ENCODE results near the gene CFAP46.
"Not testable (repeated sequence)": the region's sequence is repeated elsewhere in the genome, so short reads cannot be mapped to it uniquely, and the experiment has no call there.

The CFAP46 gene

DNA sequence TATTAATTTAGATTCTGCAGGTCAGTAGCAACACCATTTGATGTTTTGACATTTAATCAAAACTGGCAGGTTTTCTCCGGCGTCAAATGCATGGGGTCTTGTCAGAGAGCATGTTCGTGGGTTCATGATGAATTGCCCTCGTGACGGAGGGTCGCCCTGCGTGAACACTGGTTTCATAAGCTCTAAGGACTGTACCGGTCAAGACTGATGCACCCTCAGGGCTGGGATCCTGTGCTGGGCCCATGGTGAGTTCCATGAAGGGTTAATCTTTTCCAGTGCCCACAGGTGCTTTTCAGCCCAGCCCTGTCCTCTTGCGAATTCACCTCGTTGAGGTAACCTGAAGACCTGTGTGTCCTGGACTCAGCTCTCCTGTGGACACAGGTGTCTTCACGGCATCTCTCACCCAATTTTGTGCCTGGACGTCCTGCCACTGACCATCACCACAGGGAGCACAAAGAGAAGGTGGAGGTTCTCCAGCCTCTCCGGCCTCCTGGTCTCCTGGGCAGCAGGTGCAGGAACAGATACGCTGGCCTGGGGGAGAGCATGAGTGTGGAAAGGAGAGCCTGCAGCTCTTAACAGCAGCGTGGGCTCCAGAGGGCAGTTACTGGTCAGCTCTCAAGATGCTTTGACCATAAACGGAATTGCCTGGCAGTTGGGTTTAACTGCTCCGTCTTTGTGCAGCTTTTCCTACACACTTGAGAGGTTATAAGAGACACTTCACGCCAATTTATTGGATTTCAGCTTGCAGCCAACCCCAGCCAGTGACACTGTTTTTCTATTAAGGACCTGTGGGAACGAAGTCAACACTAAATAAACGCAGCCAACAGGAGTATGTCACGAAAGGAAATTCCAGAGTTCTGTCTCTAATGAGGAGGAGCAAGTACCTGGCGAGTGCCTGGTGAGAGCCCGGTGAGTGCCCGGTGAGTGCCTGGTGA lies 37.4 kb upstream of the CFAP46 start:
- no peak for DNase-seq (ENCODE audit: low spot score)

DNA sequence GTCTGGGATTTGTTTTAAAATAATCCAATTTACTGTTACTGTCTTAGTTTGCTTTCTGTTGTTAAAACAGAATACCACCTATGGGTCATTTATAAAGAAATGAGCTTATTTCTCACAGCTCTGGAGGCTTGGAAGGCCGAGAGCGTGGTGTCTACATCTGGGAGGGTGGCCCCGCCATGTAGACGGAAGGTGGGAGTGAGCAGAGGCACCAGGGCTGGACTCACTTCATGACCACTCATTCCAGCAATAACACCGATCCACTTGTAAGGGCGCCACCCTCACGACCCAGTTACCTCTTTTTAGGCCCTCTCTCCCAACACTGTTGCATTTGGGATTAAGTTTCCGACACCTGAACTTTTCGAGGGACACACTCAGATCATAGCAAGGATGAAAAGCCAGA lies 36.2 kb upstream of the CFAP46 start:
- no peak for DNase-seq (ENCODE audit: low spot score)

DNA sequence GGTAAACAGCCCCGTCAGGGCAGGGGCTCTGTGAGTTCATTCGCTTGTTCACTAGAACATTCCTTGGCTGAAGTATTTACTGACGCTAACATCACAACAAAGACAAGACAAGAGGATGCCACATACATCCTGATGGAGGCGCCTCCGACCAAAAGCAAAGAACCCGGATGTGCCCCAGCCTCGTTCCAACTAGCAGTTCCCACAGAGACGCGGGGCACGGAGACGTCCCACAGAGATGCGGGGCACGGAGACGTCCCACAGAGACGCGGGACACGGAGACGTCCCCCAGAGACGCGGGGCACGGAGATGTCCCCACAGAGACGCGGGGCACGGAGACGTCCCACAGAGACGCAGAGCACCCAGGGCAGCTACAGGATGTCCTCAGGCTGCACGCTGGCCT lies 35.4 kb upstream of the CFAP46 start:
- no peak for DNase-seq (ENCODE audit: low spot score)

DNA sequence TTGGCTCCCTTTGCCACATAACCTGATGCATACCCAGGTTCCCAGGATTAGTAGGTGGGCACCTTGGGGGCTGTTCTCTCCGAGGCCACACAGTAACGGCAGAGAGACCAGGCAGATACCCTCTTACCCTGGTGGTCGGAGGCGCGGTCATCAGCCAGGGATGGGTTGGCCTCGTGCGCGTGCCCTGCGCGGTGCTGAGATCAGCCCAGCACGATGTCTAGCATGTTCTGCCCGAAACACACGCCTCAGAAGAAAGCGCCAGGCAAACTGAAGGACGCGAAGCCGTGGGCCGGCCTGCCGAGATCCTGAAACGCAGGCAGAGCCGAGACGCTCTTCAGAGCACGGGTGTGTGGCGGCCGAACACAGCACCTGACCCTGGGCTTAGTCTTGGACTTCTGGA lies 34.7 kb upstream of the CFAP46 start:
- DNase-seq (ENCODE audit: low spot score), result no peak

DNA sequence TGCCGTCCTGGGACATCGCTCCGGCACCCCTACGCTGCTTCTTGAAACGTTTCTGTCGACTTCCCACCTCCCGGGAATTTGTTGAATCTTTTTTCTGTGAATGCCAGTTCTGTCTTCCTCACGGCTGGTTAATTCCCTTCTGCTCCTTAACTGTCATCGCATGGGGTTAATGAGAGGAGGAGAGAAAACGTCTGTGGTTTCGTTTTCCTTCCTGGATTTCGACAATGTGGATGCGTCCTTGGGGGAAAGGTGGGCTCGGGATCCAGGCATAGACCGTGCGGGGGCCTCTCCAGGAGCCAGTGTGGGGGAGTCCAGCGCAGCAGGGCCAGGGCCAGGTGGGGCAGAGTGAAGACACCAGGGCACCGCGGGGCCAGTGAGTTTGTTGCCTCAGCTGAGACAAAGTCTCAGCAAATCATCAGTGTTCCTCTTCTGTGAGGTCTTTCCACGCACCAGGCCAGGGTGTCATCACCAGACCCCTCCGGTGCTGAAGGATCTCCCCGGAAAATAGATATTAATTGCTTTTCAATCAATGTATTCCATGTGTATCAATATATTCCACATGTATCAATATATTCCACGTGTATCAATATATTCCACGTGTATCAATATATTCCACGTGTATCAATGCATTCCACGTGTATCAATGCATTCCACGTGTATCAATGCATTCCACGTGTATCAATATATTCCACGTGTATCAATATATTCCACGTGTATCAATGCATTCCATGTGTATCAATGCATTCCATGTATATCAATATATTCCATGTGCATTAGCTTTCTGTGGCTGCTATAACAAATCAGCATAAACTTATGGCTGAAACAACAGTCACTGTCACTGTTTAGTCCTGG lies 33.7 kb upstream of the CFAP46 start:
- no peak for DNase-seq (ENCODE audit: low spot score)

DNA sequence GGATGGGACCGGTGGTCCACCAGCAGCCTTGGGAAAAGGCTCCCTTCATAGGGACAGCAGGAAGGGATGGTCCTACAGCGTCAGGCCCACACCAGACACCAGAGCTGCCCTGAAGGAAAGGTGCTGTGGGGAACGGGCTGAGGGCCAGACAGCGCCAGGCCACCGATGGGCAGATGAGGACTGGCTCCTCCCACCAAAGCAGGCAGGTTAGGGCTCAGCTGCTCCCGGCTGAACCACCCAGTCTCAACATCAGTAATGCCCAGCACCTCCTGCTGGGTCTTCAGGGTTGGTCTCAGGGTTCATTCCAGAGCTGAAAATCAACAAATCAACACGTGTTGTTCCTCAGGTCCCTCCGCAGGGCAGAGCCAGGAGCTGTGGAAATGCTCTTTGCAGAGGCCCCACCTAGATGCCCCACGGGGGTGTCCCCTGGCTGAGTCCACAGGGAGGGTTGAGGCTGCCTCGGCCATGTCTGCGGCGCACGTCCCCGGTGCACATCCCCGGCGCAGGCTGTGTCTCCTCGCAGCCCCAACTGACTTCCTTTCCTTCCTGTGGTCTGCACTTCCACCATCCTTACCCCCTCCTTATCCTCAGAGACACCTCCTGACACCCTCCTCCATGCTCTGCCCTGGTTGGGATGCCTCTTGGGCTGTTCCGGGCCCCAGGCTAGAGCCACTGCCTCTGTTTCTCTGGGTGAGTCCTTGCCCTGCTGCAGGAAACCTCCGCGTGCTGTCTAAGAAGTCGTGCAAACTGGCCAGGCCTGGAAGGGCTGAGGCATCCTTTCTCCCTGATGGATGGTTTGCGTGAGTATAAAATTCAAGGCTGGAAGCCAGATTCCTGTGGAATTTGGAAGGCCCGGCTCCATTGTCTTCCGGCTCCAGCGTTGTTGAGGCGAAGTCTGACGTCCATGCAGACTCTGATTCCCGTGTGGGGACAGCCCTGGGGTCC lies 32.8 kb upstream of the CFAP46 start:
- no peak for DNase-seq (ENCODE audit: low spot score)

DNA sequence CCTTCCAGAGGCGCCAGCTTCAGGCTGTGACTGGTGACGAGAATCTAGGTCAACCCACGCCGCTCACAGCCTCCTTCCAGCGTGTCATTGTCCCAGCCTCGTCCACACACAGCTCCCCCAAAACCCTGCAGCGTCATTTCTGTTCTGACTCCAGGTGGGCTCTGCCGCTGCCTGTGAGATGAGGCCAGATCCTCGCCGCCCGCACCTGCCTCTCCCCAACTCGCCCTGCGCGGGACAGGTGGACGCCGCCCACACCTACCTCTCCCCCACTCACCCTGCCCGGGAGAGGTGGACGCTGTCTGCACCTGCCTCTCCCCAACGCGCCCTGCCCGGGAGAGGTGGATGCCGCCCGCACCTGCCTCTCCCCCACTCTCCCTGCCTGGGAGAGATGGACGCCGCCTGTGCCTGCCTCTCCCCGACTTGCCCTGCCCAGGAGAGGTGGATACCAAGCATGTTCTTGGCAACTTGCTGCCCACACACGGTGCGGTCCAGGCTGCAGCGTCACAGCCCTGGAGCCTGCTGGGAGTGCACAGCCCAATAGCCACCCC lies 32.0 kb upstream of the CFAP46 start:
- no peak for DNase-seq (ENCODE audit: low spot score)

DNA sequence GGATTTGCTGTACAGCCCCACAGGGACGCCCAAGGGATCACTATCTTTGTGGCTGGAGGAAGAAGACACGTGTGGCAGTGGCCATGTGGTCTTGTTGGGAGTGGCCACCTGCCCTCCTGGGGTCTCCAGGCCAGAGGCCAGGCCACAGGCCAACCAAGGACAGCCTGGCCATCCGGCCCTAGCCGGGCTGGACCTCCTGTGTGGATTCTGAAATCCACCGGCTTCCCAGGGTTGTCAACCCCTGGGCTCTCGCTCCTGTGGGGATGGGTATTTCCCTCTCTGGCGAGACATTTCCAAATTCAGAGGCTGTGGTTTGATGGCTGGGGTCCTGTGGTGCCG lies 31.5 kb upstream of the CFAP46 start:
- DNase-seq (ENCODE audit: low spot score), result no peak

DNA sequence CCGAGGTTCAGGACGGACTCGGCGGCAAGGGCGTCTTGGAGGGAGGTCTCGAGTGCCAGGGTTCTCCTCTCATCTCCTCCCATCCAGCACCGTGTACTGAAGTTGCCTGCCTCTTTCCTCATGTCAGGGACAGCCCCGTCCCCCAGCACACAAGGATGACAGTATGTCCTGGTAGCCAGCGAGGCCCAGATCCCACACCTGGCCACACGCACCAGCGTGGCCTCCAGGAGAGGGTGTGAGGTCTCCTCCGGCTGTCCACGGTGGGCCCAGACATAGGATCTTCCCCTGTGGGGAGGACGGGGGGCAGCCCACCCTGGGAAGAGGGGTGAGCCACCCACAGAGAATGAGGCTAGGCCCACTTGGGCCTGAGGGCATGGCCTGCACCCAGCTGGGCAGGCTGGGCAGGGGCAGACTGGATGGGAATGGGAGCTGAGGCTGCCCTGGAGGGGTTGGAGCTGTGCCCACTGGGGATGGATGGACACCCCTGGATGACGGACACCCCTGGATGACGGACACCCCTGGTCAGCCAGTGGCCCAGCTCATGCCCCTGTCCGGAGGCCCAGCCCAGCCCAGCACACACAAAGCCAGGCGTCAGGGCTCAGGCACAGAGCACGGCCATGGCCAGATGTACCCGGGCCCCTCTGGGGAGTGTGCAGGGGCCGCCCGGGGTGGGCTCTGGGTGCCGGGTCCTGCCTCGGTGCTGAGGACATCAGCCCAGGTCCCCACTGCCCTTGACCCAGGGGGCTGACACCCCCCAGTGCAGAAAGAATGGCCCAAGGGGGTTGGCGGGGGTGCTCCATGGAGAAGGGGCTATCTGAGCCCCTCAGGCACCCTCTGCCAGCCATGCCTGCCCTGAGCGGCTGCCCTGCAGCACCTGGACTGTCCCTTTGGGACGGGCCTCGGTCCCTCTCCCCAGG lies 30.9 kb upstream of the CFAP46 start:
- DNase-seq (ENCODE audit: low spot score), result no peak

DNA sequence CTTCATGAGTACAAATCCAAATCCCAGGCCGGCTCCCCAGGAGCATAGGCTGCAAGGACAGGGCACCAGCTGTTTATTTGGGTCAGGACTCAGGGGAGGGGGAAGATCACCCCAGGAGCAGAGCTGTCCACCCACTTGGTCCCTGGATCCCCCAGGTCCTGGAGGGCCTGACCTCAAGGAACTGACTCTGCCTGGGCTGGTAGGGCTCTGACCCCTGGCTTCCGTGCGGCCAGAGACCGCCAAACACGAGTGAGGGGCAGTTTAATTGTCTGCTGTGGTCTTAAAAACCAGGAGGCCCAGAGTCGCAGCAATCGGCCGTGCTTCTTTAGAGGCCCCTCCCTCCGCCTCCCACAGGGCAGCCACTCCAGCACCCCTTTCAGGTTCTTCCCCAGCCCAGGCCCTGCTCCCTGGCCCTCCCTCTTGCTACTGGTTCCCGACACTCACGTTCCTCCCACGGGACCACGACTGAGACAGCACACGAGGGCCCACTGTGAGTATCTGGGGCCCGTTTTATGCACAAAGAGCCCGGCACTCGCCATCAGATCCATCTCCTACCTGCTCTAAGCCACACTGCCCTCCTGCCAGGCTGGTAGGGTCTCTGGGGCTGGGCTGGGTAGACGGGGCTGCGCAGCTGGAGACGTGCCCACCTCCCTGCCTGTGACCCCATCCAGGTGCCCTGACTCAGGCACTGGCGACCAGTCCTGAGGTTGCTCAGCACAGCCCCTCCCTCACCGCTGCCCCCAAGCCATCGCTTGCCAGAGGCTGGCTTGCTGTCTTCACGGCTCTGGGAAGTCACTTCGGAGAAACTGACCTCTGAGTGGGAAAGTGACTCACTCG lies 30.0 kb upstream of the CFAP46 start:
- no peak for DNase-seq (ENCODE audit: low spot score)

DNA sequence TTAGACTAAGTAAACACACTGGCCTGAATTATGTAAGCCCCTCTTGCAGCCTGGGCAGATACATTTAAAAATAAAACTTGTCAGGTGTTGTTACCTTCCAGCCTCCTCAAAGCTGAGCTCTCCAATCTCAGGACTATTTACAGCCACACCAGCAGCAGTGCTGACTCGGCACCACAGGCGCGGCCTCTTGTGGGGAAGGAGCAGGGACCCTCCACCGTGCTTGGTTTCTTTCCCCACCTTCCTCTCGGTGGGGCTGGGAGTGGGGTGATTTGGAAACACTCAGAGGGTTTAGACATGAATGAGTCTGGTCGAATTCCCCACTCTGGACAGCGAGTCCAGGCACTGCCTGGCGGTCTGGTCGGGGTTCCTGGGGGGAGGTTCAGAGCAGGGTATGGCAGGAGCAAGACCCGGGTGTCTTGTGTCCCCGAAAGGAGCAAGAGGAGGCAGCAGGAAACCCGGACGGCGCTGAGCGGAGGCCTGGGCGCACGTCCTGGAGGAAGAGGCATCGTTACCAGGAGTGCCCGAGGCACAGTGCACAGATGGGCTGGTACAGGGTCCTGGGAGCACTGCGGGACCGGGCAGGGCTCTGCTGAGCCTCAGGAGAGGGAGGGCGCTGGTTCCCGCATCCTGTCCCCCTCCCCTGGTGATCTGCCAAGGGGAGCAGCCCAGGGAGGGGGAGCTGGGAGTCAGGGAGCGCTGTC lies 29.2 kb upstream of the CFAP46 start:
- DNase-seq (ENCODE audit: low spot score), result no peak

DNA sequence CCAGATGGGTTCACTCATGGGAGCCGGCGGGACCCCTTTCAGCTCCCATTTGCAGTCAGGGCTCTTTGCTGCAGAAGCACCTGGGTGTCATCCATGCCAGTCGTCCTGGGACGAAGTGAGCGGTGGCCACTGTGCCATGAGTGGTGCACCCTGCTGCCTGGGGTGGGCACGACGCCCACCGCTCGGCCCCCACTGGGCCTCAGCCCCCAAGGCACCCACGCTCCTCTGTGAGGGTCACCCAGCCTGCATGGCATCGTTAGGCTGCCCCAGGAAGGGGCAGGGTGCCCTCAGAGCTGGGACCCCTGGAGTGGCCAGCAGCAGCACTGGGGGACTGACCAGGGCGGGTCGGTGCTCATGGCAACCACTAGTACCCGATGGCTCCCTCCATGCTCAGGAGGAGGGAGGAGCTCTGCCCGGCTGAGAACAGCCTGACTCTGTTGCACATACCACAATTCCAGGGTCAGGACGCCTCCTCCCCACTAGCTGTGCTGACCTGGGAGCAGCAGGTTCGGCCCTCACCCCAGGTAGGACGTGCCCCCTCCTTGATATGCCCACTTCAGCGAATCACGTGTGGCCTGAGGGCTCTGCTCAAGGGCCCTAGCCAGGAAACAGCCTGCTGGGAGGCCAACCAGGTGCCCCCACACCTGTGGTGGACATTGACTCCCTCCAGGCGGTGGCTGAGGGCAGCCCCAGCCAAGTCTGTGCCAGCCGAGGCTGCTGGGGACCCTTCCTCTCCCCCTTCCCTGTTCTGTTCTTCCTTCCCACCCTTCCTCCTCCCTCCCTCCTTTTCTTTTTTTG lies 28.5 kb upstream of the CFAP46 start:
- no peak for DNase-seq (ENCODE audit: low spot score)

DNA sequence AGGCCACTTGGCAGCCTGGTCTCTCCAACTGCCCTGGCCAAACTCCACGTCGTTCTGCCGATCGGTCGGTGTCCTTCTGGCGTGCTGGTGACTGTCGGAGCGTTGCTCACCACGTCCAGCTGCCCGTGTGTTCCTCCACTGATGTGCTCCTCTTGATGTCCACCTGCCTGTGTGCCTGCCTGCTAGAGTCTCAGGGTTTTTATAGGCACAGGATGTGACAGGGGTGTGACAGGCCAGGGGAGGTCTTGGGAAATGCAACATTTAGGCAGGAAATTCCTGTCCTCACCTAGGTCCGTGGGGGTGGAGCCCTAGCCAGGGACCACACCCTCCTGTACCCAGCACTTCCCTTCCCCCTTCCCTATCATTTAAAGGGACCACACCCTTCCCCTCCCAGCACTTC lies 25.2 kb upstream of the CFAP46 start:
- no peak for DNase-seq (ENCODE audit: low spot score)

DNA sequence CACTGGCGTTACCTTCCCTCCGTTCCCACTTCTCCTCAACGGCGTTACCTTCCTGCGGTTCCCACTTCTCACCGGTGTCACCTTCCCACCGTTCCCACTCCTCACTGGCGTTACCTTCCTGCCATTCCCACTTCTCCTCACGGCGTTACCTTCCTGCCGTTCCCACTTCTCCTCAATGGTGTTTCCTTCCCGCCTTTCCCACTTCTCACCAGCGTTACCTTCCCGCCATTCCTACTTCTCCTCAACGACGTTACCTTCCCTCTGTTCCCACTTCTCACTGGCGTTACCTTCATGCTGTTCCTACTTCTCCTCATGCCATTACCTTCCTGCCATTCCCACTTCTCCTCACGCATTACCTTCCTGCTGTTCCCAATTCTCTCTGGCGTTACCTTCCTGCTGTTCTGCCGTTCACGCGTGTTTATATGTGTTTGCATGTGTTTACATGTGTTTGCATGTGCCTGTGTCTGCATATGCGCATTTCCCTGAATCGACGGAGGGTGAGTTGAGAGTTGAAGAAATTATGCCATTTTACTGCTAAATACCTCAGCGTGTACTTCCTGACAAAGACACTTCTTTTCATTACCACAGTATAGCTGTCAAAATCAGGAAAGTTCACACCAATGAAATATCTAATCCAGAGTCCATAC lies 23.2 kb upstream of the CFAP46 start:
- no peak for DNase-seq (ENCODE audit: low spot score)

DNA sequence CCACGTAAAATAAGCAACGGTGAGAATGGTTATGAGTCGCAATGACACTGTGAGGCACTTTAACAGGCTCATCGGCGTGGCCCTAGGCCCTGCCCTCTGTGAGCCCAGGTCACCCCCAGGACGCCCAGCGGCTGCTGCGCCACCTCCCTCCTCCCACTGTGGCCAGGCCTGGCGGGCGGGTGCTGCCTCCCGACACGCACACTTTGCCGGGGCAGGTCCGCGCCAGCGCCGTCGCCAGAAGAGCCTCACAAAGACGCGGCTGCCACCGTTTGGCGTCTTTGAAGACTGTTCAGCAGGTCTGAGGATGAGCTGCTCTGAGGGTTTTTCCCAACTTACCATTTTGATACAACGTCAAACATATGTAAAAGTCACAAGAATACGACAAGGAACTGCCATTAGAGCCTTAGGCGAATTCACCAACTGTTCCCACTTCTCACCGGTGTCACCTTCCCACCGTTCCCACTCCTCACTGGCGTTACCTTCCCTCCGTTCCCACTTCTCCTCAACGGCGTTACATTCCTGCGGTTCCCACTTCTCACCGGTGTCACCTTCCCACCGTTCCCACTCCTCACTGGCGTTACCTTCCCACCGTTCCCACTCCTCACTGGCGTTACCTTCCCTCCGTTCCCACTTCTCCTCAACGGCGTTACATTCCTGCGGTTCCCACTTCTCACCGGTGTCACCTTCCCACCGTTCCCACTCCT lies 22.5 kb upstream of the CFAP46 start:
- not testable (repeated sequence) for DNase-seq (ENCODE audit: low spot score)

DNA sequence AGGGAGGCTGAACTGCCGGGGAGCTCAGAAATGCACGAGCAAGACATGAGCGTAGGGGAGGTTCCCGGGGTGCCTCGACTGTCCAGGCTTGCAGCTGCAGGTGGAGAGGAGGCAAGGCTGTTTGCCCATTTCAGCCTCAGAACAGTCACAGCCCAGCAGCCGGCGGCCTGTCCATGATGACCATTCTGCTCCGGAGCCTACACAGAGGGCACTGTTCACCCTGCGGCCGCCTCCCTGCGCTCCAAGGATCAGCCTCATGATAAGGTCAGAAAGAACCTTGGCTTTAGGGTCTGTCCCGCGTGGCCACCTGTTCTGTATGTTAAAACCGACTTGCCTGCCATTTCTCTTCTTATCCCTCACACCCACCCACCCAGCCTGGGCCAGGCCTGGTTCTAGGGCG lies 21.9 kb upstream of the CFAP46 start:
- no peak for DNase-seq (ENCODE audit: low spot score)

DNA sequence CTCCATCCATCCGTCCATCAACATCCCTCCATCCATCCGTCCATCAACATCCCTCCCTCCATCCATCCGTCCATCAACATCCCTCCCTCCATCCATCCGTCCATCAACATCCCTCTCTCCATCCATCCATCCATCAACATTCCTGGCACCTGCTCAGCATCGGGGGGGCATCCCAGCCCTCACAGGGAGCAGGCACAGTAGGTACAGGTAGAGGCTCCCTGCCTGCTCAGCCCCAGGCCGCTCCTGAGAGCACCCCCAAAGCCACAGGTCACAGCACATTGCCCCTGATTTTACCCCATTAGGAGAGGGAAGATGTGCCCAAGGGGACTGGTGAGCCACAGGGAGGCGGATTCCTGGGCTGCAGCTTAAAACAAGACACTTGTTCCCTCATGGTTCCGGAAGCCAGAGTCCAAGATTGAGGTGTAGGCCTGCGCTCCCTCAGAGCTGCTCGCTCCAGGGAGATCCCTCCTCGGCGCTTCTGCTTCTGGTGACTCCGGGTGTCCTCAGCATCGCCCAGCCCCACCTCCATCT lies 21.1 kb upstream of the CFAP46 start:
- no peak for DNase-seq (ENCODE audit: low spot score)

Data from hematopoietic multipotent progenitor cell treated with erythropoietin and hydrocortisone succinate and interleukin-3 and kit ligand, for 15 days (in vitro differentiated cells).